ENCODE data around the gene ADCK2. TPM values are rescaled to one million over a fixed set of nuclear protein-coding genes. Genes with fewer than 3 reads are reported as not detected.

ADCK2 gene
- 23.1 and 25.5 TPM in 2 replicates for total RNA-seq

GRCh38 chr7:140672382-140673062, at the start of gene ADCK2:
Gene ADCK2, plus strand, starts transcription at chr7:140672945. Its CDS starts 386 bp downstream, at chr7:140673331.

GRCh38 chr7:140640727-140641523, 31.8 kb upstream of the ADCK2 start, which contains the start of gene DENND2A:
Gene DENND2A, minus strand, starts transcription at chr7:140640813. Its CDS starts 38,416 bp downstream, at chr7:140602397.

GRCh38 chr7:140696680-140697446, 24.1 kb downstream of the ADCK2 start, which contains the start of gene NDUFB2:
Gene NDUFB2, plus strand, starts transcription at chr7:140696708. Its CDS starts 37 bp downstream, at chr7:140696745.

Other genes with a start within 250 kb of the ADCK2 start
- 21.7 and 48.0 TPM in 2 replicates for gene MKRN1, start 193.4 kb upstream of the ADCK2 start, total RNA-seq
- gene DENND2A, start 32.1 kb upstream of the ADCK2 start, total RNA-seq, result 4.7 and 20.7 TPM in 2 replicates
- gene NDUFB2, start 23.8 kb downstream of the ADCK2 start, total RNA-seq, result 205 and 241 TPM in 2 replicates